LNCAP (cell line): ENCODE measurements around the gene PACS1.

Experiments used
- TF ChIP-seq, protein P1 (sequence below): fragments of 450-650 bp; IDR thresholded peaks from 2 replicates; pipeline ENCODE4 v1.5.1; 2017; ENCODE audit warnings: mild to moderate bottlenecking

The PACS1 gene

DNA sequence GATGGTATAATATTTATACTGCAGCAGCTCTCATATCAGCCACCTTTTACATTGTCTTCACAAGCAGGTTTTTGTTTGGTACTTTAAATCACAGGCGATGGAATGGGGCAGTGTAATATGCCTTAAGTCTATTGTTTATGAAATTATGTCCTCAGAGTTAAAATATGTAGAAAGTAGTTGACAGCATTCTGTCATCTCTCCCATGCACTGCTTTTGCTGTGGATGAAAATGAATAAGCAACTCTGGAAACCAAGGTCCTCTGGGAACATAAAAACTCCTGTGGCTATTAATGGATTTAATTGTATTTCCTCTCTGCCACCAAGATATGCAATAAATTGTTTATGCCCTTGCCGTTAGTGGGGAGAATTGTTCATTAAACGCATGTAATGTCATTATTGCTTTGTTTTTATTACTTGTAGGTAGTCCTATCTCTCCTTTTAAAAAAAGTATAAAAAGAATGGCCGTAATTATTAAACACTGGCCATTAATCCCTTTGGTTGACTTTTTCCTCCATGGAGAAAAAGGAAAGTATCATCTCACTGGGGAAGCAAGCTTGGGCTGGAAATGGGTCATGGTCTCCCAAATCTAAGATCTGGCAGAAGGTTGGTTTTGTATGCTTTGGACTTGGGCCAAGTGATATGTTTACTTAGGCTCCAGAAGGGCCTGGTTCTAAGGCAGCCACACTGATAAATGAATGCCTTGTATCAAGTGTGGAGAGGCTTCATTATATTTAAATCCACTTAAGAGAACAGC, 13.1 kb downstream of the PACS1 start:
- TF ChIP-seq, protein P1, sequence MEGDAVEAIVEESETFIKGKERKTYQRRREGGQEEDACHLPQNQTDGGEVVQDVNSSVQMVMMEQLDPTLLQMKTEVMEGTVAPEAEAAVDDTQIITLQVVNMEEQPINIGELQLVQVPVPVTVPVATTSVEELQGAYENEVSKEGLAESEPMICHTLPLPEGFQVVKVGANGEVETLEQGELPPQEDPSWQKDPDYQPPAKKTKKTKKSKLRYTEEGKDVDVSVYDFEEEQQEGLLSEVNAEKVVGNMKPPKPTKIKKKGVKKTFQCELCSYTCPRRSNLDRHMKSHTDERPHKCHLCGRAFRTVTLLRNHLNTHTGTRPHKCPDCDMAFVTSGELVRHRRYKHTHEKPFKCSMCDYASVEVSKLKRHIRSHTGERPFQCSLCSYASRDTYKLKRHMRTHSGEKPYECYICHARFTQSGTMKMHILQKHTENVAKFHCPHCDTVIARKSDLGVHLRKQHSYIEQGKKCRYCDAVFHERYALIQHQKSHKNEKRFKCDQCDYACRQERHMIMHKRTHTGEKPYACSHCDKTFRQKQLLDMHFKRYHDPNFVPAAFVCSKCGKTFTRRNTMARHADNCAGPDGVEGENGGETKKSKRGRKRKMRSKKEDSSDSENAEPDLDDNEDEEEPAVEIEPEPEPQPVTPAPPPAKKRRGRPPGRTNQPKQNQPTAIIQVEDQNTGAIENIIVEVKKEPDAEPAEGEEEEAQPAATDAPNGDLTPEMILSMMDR, result no peak

- TF ChIP-seq, protein P1, result no peak
Observed at GRCh38 chr11:66083767-66084166, 13.7 kb downstream of the PACS1 start.

GRCh38 chr11:66084821-66085475, 14.9 kb downstream of the PACS1 start:
- TF ChIP-seq, protein P1, result no peak

- TF ChIP-seq, protein P1, result no peak
Observed at GRCh38 chr11:66087148-66087908, 17.3 kb downstream of the PACS1 start.

DNA sequence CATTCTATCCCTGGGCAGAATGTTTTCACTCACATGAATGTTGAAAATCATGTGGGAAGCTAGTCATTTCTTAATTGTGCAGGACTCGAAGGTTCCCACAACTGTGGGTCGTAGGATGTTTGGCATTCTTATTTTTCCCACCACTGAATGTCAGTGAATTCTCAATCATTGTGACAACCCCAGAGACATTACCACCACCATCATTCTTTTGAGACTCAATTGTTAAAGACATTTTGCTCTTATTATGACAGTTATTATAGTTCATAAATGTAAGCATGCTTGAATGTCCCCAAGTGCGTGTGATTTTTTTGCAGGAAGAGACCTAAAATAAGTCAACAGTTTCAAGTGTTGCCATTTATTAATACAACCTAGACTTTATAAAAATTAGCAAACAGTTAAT, 19.0 kb downstream of the PACS1 start:
- TF ChIP-seq, protein P1, result no peak

DNA sequence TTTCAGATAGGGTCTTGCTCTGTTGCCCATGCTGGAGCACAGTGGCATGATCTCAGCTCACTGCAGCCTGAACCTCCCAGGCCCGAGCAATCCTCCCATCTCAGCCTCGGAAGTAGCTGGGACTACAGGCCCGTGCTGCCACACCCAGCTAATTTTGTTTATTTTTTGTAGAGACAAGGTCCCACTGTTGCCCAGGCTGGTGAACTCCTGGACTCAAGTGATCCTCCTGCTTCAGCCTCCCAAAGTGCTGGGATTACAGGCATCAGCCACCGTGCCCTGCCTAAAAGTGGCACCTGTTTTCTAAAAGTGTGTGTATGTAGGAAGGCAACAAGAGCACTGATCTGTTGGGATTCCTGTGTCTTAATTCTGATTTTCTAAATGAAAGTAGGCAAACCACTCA, 20.2 kb downstream of the PACS1 start:
- TF ChIP-seq, protein P1, result no peak

GRCh38 chr11:66100272-66101065, 30.4 kb downstream of the PACS1 start:
- TF ChIP-seq, protein P1, result no peak
